ENCODE measurements around the gene TRIO. TPM values are rescaled to one million over a fixed set of nuclear protein-coding genes. Genes with fewer than 3 reads are reported as not detected.

Gene TRIO
- polyA plus RNA-seq, 1 donor: 130 TPM

GRCh38 chr5:14225173-14225834 lies 82.2 kb downstream of the TRIO start:
- no peak for DNase-seq

DNA sequence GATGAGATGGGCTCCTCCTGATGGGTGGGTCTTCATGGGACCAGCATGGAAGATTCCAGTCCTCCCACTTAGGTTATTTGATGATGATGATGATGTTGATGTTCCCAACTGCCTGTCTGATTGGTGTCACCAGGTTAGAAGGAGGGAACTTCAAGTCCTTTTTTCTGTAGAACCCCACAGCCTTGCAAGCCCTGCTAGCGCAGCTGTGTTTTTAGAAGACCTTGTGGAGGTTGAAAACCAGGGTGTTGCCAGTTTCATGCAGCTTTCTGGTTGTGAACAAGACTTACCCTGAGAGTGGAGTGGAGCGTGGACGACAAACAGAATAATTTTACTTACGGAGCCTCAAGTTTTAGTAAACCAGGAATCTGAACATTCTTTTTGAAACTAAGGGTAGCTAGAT lies 83.0 kb downstream of the TRIO start:
- DNase-seq: no peak

DNA sequence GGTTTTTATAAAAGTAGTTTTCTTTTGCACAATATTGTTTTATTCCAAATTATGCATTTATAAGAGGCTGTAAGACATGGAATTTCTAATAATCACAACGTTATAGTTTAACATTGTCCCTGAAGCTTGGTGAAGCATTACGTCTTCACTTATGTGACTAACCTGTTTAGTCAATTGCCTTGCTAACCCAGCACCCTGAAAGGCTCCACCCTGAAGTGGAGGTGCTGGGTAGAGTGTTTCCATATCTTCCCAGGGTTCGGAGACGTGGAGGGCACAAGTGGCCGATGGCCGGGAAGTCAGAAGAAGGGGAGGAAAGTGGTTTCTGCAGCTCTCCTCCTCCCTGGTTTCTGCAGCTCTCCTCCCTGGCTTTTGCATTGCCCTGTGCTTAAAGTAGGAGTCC lies 83.4 kb downstream of the TRIO start:
- no peak for DNase-seq

DNA sequence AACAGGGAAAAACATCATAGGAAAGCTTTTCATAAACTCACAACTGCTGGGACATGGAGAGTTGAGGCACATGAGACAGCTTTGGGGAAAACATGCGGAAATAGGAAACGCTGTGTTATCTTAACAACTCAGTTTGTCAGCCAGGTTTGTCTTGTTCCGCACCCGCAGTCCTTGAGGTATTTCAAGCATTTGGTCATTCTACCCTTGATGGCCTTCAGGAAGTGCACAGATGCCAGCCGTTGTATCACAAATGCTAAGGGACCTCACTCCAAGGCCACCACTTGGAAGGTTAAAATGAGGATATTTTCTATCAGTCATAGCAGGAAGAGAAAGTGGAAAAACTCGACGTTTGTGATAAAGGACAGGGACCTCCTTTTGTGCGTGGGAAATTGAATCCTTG lies 83.8 kb downstream of the TRIO start:
- no peak for DNase-seq

DNA sequence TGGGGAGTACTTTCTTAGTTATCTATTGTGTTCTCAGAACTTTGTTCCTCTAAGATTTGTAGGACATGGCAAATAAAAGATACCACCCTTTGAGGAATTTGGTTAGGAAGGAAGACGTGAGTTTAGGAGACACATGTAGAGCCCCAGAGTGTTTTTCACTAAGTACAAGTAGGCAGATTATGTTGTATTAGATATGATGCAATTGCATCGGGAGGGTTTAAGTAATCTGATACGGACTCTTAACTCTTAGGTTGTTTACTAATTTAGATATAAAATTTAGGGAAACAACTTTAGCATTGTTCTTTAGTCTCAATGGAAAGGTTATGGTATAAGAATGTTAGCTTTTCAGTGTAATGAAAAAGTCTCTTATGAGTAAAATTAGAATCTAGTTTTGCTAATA lies 84.4 kb downstream of the TRIO start:
- no peak for DNase-seq

- DNase-seq: no peak
Measured at GRCh38 chr5:14228219-14228618, 85.1 kb downstream of the TRIO start.

DNA sequence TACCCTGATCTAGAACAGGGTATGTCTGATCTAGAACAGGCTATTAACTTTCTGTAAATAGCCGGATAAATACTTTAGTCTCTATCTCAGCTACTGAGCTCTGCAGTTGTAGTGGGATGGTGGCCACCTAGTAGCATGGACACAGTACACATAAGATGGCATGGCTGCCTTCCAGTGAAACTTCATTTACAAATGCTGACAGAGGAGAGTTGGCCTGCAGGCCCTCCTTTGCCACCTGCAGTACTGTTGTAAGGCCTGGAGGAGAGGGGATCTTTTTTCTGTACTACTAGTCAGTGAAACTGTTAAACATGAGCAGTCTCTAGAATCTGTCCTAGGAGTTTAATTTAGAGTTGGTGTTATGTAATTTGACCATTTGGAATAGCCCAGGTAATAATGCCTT lies 86.0 kb downstream of the TRIO start:
- no peak for DNase-seq

DNA sequence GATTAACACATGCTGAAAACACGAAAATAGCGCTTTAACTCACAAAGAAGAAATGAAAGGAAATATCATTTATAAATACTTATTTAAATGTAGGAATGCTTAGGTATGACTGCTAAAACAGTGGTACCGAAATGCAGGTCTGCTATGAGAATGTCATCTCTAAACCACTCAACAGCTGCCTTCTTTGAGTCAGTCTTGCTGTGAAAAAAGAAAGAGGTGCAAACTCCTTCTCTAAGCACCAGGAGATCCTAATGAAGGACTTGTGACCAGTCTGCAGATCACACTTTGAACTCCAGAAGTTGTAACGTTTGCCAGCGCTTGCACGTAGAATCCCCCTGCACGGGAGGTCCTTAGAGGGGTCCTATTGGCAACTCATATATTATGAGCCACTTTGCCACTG lies 86.6 kb downstream of the TRIO start:
- DNase-seq: no peak

DNA sequence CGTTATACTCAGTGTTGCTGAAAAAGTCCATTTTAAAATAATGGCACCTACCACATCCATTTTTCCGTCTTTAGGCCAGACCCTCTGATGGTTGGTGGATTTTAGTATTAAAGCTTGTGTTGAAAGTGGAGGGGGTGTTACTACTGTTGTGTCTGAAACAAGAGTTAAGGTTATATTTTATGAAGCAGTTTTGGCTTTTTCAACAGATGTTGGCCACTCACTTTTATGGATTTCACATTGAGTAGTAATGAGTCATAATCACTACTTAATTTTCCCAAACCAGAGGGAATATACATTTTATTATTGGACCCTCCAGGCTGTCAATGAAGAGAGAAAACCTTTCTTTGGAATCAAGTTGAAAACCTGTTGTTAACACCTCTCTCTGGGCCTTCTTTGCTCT lies 88.0 kb downstream of the TRIO start:
- DNase-seq: no peak

GRCh38 chr5:14231890-14232289 lies 88.7 kb downstream of the TRIO start:
- DNase-seq: no peak

GRCh38 chr5:14234204-14234603 lies 91.1 kb downstream of the TRIO start:
- no peak for DNase-seq

- no peak for DNase-seq
Measured at GRCh38 chr5:14235872-14236271, 92.7 kb downstream of the TRIO start.

DNA sequence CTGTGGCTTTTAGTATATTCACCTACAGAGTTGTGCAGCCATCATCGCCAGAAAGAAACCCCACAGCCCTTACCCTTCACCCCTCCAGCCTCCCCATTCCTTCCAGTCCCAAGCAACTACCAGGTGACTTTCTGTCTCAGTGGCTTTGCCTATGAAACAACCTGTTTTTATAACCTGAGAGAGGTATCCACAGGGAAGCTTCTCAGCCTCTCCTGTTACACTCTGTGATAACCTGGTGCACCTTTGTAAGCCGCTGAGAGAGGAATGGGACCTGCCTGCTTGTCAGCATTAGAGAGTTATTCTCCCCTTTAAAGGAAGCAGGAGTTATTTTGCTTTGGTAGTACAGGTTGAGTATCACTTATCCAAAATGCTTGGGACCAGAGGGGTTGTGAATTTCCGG lies 93.6 kb downstream of the TRIO start:
- DNase-seq: no peak

DNA sequence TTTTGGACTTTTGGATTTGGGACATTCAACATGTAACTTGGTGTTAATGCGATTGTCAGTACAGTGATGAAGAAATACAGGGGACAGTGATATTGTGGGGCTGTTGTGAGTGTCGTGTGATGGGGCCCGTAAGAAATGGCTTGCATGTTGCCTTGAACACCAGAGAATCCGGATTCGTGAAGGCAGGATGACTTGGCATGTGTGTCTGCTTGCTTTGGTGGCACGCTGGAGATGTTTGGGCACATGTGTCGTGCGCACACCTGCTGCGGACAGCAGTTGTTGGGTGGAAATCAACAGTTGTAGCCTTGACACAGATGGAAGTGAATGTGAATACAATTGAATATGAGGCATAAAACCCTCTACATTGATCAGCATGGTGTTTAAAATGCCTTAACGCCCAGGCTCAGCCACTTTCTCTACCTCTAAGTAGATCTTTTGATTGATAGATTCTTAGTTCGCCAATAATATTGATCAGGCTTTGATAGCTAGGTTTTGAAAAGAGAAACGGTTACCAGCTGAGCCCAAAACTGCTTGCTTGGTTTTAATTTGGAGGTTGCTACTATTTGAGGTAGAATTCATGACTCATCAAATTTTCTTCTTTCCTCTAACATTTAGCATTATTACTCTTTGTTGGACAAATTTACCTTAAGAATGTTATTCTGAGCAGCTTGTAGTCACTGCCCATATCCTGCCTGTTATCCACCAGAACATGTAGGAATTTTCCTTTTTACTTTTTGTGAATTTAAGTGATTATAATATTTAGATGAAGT lies 94.4 kb downstream of the TRIO start:
- DNase-seq: no peak

DNA sequence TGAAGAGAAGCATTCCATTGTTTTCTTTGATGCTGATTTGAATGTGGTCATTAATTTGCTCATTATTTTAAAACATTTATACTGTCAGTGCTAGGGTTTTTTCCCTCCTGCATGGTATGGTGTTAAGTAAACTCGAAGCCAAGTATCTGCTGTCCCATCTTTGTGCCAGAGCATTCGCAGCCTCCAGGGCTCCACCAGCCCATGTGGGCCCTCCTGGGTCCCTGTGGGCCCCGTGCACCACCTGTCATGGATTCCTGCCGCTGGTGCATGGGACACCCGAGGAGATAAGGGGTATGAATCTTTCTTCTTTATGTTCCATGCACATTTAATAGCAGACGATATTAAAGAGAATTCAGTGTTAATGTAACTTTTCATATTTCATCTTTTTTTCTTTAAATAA lies 95.1 kb downstream of the TRIO start:
- DNase-seq: no peak

DNA sequence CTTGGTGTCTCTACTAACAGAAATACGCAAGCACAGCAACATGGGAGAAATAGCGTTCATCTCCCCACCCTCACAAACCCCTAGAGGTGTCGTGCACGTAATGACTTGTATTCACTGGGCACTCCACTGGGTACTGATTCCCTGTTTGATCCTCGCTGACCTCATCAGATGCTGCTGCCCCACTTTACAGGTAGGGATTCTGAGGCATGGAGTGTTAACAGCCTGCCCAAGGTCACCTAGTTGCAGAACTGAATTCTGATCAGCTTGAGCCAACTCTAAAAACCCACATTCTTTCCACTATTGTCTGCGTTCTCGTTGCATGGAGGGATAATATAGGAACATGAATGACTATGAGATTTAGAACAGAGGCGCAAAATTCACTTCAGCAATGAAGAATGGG lies 96.3 kb downstream of the TRIO start:
- DNase-seq: no peak

DNA sequence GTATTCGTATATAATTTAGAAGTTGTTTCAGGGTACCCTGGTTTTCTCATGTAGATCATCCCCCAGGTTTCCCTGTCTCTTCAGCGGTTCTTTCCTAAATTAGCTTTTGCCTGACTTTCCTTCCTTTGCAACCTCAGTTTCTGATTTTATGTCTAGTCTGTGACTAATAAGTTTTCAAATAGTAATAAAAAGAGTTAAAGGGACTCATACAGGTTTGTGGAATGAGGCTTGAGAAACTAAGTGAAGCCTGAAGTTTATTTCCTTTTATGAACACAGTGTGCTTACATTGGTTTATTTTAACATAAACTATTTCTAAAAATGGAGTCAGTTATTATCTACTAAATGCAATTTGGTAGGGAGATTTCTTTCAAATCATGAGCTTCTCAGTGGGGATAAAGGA lies 96.8 kb downstream of the TRIO start:
- DNase-seq: no peak

- DNase-seq: no peak
Measured at GRCh38 chr5:14240359-14240758, 97.2 kb downstream of the TRIO start.

DNA sequence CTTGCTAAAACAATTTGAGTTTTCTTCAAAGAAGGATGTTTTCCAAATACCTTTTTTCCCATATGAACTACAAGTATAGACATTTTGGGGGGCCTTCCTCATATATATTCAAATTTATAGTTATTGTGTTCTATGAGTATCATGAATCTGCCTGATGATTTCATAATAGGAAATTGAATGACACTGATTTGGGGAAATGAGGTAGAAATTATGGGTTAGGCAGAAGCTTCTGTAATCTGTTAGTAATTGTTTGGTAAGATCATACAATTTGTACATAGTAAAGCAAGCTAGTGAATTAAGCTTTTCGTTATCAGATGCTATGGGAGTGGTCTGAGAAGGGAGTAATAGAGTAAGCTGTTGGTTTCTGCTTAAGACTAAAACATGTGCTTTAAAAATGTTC lies 98.0 kb downstream of the TRIO start:
- DNase-seq: no peak

GRCh38 chr5:14242447-14242846 lies 99.3 kb downstream of the TRIO start:
- DNase-seq: no peak

- no peak for DNase-seq
Measured at GRCh38 chr5:14242871-14243383, 99.8 kb downstream of the TRIO start.

GRCh38 chr5:14243766-14244165 lies 100.6 kb downstream of the TRIO start:
- no peak for DNase-seq

GRCh38 chr5:14244721-14245120 lies 101.6 kb downstream of the TRIO start:
- DNase-seq: no peak

Measured in left kidney (tissue), 2 donors.